ENCODE measurements around the gene SCLT1. TPM values are rescaled to one million over a fixed set of nuclear protein-coding genes. Genes with fewer than 3 reads are reported as not detected.

SCLT1 gene
- total RNA-seq, 1 experiment from 2014 or later = 13.3 TPM

GRCh38 chr4:128942607-128943006, 150.7 kb downstream of the SCLT1 start:
- Histone ChIP-seq H3K27me3 (ENCODE audit: insufficient read depth, low read length) (no peaks in the 10 kb centered on the region), H3K9me3 (ENCODE audit: control insufficient read depth in 1 of 2, insufficient read depth in 1 of 2, low read depth in 1 of 2, low read length in 2 of 2) (no peaks in the 10 kb centered on the region; a peak in 1 of 4 replicates), H3K27ac (ENCODE audit: low read depth, low read length) (no peak overlapping the region), H3K4me2 (ENCODE audit: low read length) (no peak overlapping the region), H2AFZ (ENCODE audit: low read depth, low read length, poor library complexity, severe bottlenecking) (no peak overlapping the region), H3K4me1 (ENCODE audit: control insufficient read depth in 1 of 2, insufficient read depth in 2 of 2, low read length in 2 of 2) (no peaks in the 10 kb centered on the region), H3K9me2 (ENCODE audit: insufficient read depth) (no peaks in the 10 kb centered on the region), H3K9ac (ENCODE audit: low read length) (no peak overlapping the region), H4K20me1 (ENCODE audit: insufficient read depth) (no peaks in the 10 kb centered on the region), H3K4me3 (replicated peaks in 1 of 2; ENCODE audit: low read depth in 1 of 2, low read length in 2 of 2) (no peak overlapping the region), H3K36me3 (ENCODE audit: control insufficient read depth in 1 of 2, insufficient read depth in 2 of 2, low read length in 2 of 2) (peaks cover 0 to 4% of the 10 kb centered on the region in 2 experiments; a peak in 2 of 4 replicates), H3K79me2 (ENCODE audit: insufficient read depth, low read length) (no peaks in the 10 kb centered on the region)
- no TSS peak for BruUV-seq (replicated peaks)
- DNase-seq (ENCODE audit: low read depth, low spot score) (no peak), ATAC-seq (no peak)
- POLR2A ChIA-PET = no interaction called here
- TF ChIP-seq POLR2A (IDR thresholded peaks at IDR 0.05; ENCODE audit: borderline replicate concordance, extremely low read depth, insufficient read depth, insufficient read length) = no peak
- TF ChIP-seq SIN3A (IDR thresholded peaks at IDR 0.05; ENCODE audit: low read depth) = no peak
- TF ChIP-seq ZFX (IDR thresholded peaks at IDR 0.05) = no peak
- no peak for TF ChIP-seq EZH2 (IDR thresholded peaks at IDR 0.05)
- no peak for TF ChIP-seq ATF3 (IDR thresholded peaks at IDR 0.05)
- no peak for TF ChIP-seq ZNF274 (IDR thresholded peaks at IDR 0.05; ENCODE audit: low read depth, low read length)
- TF ChIP-seq RAD21 (IDR thresholded peaks at IDR 0.05; ENCODE audit: low read depth) = no peak
- no peak for TF ChIP-seq YY1 (IDR thresholded peaks at IDR 0.05; ENCODE audit: extremely low read depth, insufficient replicate concordance, low read depth, low read length)
- no peak for TF ChIP-seq CTCF (IDR thresholded peaks at IDR 0.05 in 2 of 3, conservative IDR thresholded peaks at IDR 0.05 in 1 of 3; ENCODE audit: borderline replicate concordance in 1 of 3, insufficient read depth in 1 of 3, low read depth in 2 of 3, low read length in 2 of 3)
- TF ChIP-seq ELF1 (IDR thresholded peaks at IDR 0.05; ENCODE audit: borderline replicate concordance, low read depth) = no peak
- TF ChIP-seq CBX3 (IDR thresholded peaks at IDR 0.05; ENCODE audit: low read depth) = no peak
- TF ChIP-seq SP1 (IDR thresholded peaks at IDR 0.05; ENCODE audit: low read depth) = no peak
- TF ChIP-seq SRF (IDR thresholded peaks at IDR 0.05; ENCODE audit: low read depth) = no peak
- TF ChIP-seq POLR2AphosphoS5 (IDR thresholded peaks at IDR 0.05; ENCODE audit: low read depth, low read length) = no peak
- TF ChIP-seq CEBPB (IDR thresholded peaks at IDR 0.05; ENCODE audit: low read depth) = no peak
- intact Hi-C loops (cut with micrococcal nuclease) = no loop called here
- RAD21 ChIA-PET (ENCODE audit: low non-redundant PET in 1 of 2, low total read pairs in 2 of 2, uncharacterized antibody in 2 of 2, unreplicated experiment in 2 of 2) = no interaction called here
- CTCF ChIA-PET = no interaction called here

Measured in HCT116 (cell line).